HepG2 (cell line): ENCODE data around the gene STEAP3. TPM values are rescaled to one million over a fixed set of nuclear protein-coding genes. Genes with fewer than 3 reads are reported as not detected.

Experiments used
- DDIT3 ChIP-seq: sonication (generic); formaldehyde crosslinking; IDR thresholded peaks from 2 replicates; pipeline ENCODE4 v1.4.0; 2020; ENCODE audit warnings: mild to moderate bottlenecking, missing genetic modification reagents
- FOXP1 ChIP-seq, 2 experiments: fragments of 450-650 bp in 1 of 2; IDR thresholded peaks; 2 replicates each; pipeline ENCODE4 v1.6.1; 2017 to 2018; ENCODE audit warnings: antibody characterized with exemption in 1 of 2
- MATR3 ChIP-seq: sonication (generic); formaldehyde crosslinking; IDR thresholded peaks from 2 replicates; pipeline ENCODE4 v1.4.0; 2020; ENCODE audit warnings: missing genetic modification reagents
- MTA1 ChIP-seq: sonication (generic); formaldehyde crosslinking; IDR thresholded peaks from 2 replicates; pipeline ENCODE4 v1.4.0; 2020; ENCODE audit warnings: missing genetic modification reagents, mild to moderate bottlenecking, borderline replicate concordance
- ZHX1 ChIP-seq: sonication (generic); formaldehyde crosslinking; IDR thresholded peaks from 2 replicates; pipeline ENCODE4 v1.8.1; 2022; ENCODE audit warnings: low read depth, mild to moderate bottlenecking, missing genetic modification reagents
- ZNF33B ChIP-seq: sonication (generic); formaldehyde crosslinking; IDR thresholded peaks from 2 replicates; pipeline ENCODE4 v1.5.1; 2020; ENCODE audit warnings: mild to moderate bottlenecking, missing genetic modification reagents
- ZNF598 ChIP-seq: sonication (generic); formaldehyde crosslinking; IDR thresholded peaks from 2 replicates; pipeline ENCODE4 v1.5.1; 2020; ENCODE audit warnings: mild to moderate bottlenecking, missing genetic modification reagents, borderline replicate concordance
- ZNF687 ChIP-seq: sonication (generic); formaldehyde crosslinking; IDR thresholded peaks from 2 replicates; pipeline ENCODE4 v1.5.1; 2020; ENCODE audit warnings: mild to moderate bottlenecking, missing genetic modification reagents, moderate library complexity
- ZNF781 ChIP-seq: sonication (generic); formaldehyde crosslinking; IDR thresholded peaks from 2 replicates; pipeline ENCODE4 v1.5.1; 2020; ENCODE audit warnings: borderline replicate concordance, mild to moderate bottlenecking, missing genetic modification reagents; ENCODE audit errors: not compliant biosample characterization
- ZNF839 ChIP-seq: sonication (generic); formaldehyde crosslinking; IDR thresholded peaks from 2 replicates; pipeline ENCODE4 v1.4.0; 2020; ENCODE audit warnings: missing genetic modification reagents, mild to moderate bottlenecking, borderline replicate concordance
- polyA plus RNA-seq, 8 experiments: library from polyadenylated mRNA; depleted of rRNA in 3 of 8; stranded (reverse) in 7 of 8; unstranded in 1 of 8; fragments of >200 nt; fragmentation: Illumina TruSeq in 4 of 8; extraction: Trizol in 4 of 8; gene quantifications; 2 replicates each; pipeline versions ENCODE4 v1.2.1 to v1.2.3, GENCODE V29; 2011 to 2016; ENCODE audit warnings: low read depth in 4 of 8, missing spikeins in 1 of 8, mixed read lengths in 1 of 8; ENCODE audit not compliant: insufficient read depth in 1 of 8
- total RNA-seq, 5 experiments: library from RNA; depleted of rRNA; stranded (reverse); fragments of >200 nt; fragmentation: Illumina TruSeq; extraction: Trizol; gene quantifications; 2 replicates each; pipeline ENCODE4 v1.2.3, GENCODE V29; 2016; ENCODE audit warnings: low read depth in 1 of 5
- TF ChIP-seq, protein P1 (sequence below): sonication (generic); formaldehyde crosslinking; IDR thresholded peaks from 2 replicates; pipeline ENCODE4 v1.5.0; 2020; ENCODE audit warnings: mild to moderate bottlenecking, missing genetic modification reagents, moderate library complexity
- TF ChIP-seq, protein P2 (sequence below): sonication (generic); formaldehyde crosslinking; IDR thresholded peaks from 2 replicates; pipeline ENCODE4 v1.5.0; 2020; ENCODE audit warnings: missing genetic modification reagents, mild to moderate bottlenecking, borderline replicate concordance

STEAP3 gene
- total and polyA plus RNA-seq, 2 of the 13 experiments (the other 11 are each of a cell fraction or from before 2014, with no cell fraction given), result 7.3 to 21.1 TPM

- TF ChIP-seq, protein P1, sequence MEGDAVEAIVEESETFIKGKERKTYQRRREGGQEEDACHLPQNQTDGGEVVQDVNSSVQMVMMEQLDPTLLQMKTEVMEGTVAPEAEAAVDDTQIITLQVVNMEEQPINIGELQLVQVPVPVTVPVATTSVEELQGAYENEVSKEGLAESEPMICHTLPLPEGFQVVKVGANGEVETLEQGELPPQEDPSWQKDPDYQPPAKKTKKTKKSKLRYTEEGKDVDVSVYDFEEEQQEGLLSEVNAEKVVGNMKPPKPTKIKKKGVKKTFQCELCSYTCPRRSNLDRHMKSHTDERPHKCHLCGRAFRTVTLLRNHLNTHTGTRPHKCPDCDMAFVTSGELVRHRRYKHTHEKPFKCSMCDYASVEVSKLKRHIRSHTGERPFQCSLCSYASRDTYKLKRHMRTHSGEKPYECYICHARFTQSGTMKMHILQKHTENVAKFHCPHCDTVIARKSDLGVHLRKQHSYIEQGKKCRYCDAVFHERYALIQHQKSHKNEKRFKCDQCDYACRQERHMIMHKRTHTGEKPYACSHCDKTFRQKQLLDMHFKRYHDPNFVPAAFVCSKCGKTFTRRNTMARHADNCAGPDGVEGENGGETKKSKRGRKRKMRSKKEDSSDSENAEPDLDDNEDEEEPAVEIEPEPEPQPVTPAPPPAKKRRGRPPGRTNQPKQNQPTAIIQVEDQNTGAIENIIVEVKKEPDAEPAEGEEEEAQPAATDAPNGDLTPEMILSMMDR (CRISPR knock-in tag), result peak; percentile 87
- peak; percentile 73 for TF ChIP-seq ZNF687
- peak; percentile 89 for TF ChIP-seq MTA1 (CRISPR knock-in tag)
- 0 out of 2 replicates have a peak, but pooled peaks have one; percentile 25 for TF ChIP-seq ZNF598
- TF ChIP-seq, protein P2, sequence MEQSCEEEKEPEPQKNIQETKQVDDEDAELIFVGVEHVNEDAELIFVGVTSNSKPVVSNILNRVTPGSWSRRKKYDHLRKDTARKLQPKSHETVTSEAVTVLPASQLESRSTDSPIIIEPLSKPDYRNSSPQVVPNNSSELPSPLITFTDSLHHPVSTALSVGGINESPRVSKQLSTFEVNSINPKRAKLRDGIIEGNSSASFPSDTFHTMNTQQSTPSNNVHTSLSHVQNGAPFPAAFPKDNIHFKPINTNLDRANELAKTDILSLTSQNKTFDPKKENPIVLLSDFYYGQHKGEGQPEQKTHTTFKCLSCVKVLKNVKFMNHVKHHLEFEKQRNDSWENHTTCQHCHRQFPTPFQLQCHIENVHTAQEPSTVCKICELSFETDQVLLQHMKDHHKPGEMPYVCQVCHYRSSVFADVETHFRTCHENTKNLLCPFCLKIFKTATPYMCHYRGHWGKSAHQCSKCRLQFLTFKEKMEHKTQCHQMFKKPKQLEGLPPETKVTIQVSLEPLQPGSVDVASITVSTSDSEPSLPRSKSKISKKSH (CRISPR knock-in tag), result 0 out of 2 replicates have a peak, but pooled peaks have one; percentile 49
- 0 out of 2 replicates have a peak, but pooled peaks have one; percentile 76 for TF ChIP-seq ZNF839 (CRISPR knock-in tag)
- no peak for TF ChIP-seq DDIT3 (CRISPR knock-in tag)
- no peak for TF ChIP-seq ZNF781 (CRISPR knock-in tag)
- no peak for TF ChIP-seq FOXP1 (IDR thresholded peaks at IDR 0.05)
- TF ChIP-seq FOXP1 (CRISPR knock-in tag; IDR thresholded peaks at IDR 0.05), result no peak
- TF ChIP-seq MATR3 (CRISPR knock-in tag), result no peak
- peak; percentile 69; the same call in 1 of the 2 replicates for TF ChIP-seq ZNF33B (CRISPR knock-in tag)
- 0 out of 2 replicates have a peak, but pooled peaks have one; percentile 16 for TF ChIP-seq ZHX1
These were observed 5.1 kb upstream of the STEAP3 start (continued) for GRCh38 chr2:119218478-119219064.
